GM12874 (cell line): Measurements from ENCODE around the gene BCR.

ENCODE experiments used
- CTCF ChIP-seq: IDR thresholded peaks from 2 replicates; pipeline ENCODE4 v1.5.1; 2011; ENCODE audit warnings: low read depth, mild to moderate bottlenecking, control low read depth, low read length, moderate library complexity; ENCODE audit not compliant: insufficient read depth

BCR gene

GRCh38 chr22:23285236-23285635, 104.9 kb downstream of the BCR start:
- TF ChIP-seq CTCF: no peak

- no peak for TF ChIP-seq CTCF
Observed at GRCh38 chr22:23285734-23286133, 105.4 kb downstream of the BCR start.

- no peak for TF ChIP-seq CTCF
Observed at GRCh38 chr22:23286296-23286695, 106.0 kb downstream of the BCR start.

- no peak for TF ChIP-seq CTCF
Observed at GRCh38 chr22:23287136-23288095, 107.1 kb downstream of the BCR start.

- TF ChIP-seq CTCF: no peak
Observed at GRCh38 chr22:23288301-23289129, 108.2 kb downstream of the BCR start.

GRCh38 chr22:23289130-23289503, 108.8 kb downstream of the BCR start:
- TF ChIP-seq CTCF: no peak
